BE2C (cell line): ENCODE data around the gene DHDH.

Experiments used
- DNase-seq: peaks from one replicate; pipeline ENCODE4 v3.0.0-alpha.2; 2020
- H3K27me3 ChIP-seq: fragments of 250-450 bp; sonication (Bioruptor Pico); 2 replicates; pipeline ENCODE4 v1.5.1; 2020; ENCODE audit warnings: mild to moderate bottlenecking
- H3K36me3 ChIP-seq: fragments of 250-450 bp; sonication (Bioruptor Pico); 2 replicates; pipeline ENCODE4 v1.5.1; 2020; ENCODE audit warnings: mild to moderate bottlenecking
- H3K4me1 ChIP-seq: fragments of 250-450 bp; sonication (Bioruptor Pico); 2 replicates; pipeline ENCODE4 v1.5.1; 2020
- H3K4me3 ChIP-seq: 2 replicates; pipeline ENCODE4 v1.5.1; 2011; ENCODE audit warnings: low read depth, low read length
- H3K9me3 ChIP-seq: fragments of 250-450 bp; sonication (Bioruptor Pico); 2 replicates; pipeline ENCODE4 v1.5.1; 2020
- CTCF ChIP-seq: IDR thresholded peaks from 2 replicates; pipeline ENCODE4 v1.5.1; 2012; ENCODE audit warnings: mild to moderate bottlenecking, low read depth, low read length

DHDH gene

DNA sequence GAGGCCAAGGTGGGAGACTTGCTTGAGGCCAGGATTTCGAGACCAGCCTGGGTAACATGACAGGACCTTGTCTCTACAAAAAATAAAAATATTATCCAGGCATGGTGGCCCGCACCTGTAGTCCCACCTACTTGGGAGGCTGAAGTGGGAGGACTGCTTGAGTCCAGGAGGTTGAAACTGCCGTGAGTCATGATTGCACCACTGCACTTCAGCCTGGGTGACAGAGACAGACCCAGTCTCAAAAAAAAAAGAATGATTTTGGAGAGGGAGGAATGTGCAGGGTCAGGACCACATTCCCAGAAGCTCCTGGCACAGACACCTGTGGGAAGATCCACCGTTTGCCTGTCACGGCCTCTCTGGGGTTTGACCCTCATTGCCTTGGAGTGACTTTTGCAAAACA lies 11.9 kb downstream of the DHDH start:
- DNase-seq: no peak
- no peak for TF ChIP-seq CTCF
- H3K4me1 ChIP-seq: no peaks in the 10 kb centered on the region
- H3K36me3 ChIP-seq: no peaks in the 10 kb centered on the region
- no peaks in the 10 kb centered on the region for H3K27me3 ChIP-seq
- no peaks in the 10 kb centered on the region for H3K9me3 ChIP-seq
- no peak overlapping the region for H3K4me3 ChIP-seq

DNA sequence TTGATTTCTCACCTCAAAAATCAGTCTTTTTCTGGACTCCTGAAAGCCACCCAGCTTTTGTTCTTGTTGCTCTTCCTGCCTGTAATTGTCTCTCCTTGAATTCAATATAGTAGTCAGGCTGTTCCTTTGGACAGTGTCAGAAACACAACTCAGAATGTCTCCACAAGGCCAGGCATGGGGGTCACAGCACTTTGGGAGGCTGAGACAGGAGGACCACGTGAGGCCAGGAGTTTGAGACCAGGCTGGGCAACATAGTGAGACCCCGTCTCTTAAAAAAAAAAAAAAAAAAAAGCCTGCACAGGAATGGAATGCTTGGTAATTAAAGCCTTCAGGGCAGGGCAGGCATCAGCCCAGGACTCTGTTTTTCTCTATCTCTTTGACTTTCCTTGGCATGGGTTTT lies 12.3 kb downstream of the DHDH start:
- no peak for TF ChIP-seq CTCF
- H3K9me3 ChIP-seq: no peaks in the 10 kb centered on the region

DNA sequence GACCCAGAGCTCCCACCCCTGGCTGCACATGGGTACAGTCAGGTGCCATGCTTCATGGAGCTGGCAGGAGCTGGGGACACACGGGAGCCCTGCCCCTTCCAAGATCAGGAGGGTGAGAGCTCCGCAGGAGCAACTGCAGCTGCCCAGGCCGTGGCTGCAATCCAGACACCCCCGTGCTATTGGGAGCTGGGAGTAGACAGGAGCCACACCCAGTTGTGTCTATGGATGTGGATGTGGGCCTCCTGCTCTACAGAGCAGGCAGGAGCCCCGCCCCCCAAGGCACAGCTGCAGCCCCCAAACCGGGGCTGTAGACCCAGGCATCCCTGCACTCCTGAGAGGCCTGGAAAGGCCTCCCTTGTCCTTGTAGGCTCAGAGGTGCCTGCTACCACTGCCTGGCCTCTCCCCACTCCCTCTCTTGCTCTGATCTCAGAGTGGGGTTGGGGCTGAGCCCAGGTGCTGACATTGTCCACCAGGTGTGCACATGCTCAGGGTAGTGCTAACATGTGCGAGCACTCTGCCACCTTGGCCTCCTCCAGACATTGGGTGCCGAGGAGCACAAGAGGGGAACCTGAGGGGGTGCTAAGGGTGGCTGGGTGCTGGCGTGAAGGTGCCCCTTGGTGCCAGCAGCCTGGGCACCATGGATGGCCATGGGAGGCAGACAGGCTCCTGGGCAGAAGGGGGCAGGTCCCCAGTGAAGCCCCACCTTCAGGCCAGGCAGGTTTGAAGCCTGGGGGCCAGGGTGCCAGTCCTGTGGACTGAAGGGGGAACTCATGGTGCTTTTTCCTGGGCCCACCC lies 13.2 kb downstream of the DHDH start:
- H3K9me3 ChIP-seq: no peaks in the 10 kb centered on the region
- no peak for DNase-seq
- TF ChIP-seq CTCF: no peak
- no peaks in the 10 kb centered on the region for H3K36me3 ChIP-seq
- no peaks in the 10 kb centered on the region for H3K4me1 ChIP-seq
- H3K4me3 ChIP-seq: no peak overlapping the region
- no peaks in the 10 kb centered on the region for H3K27me3 ChIP-seq

More for the DNA sequence above, 12.3 kb downstream of the DHDH start:
- DNase-seq: no peak
- H3K4me1 ChIP-seq: no peaks in the 10 kb centered on the region
- H3K4me3 ChIP-seq: no peak overlapping the region
- no peaks in the 10 kb centered on the region for H3K36me3 ChIP-seq
- H3K27me3 ChIP-seq: no peaks in the 10 kb centered on the region

- no peaks in the 10 kb centered on the region for H3K9me3 ChIP-seq
- H3K4me1 ChIP-seq: no peaks in the 10 kb centered on the region
- H3K27me3 ChIP-seq: no peaks in the 10 kb centered on the region
- no peak for TF ChIP-seq CTCF
- DNase-seq: no peak
- no peak overlapping the region for H3K4me3 ChIP-seq
- no peaks in the 10 kb centered on the region for H3K36me3 ChIP-seq
Observed at GRCh38 chr19:48947258-48947542, 13.7 kb downstream of the DHDH start.

DNA sequence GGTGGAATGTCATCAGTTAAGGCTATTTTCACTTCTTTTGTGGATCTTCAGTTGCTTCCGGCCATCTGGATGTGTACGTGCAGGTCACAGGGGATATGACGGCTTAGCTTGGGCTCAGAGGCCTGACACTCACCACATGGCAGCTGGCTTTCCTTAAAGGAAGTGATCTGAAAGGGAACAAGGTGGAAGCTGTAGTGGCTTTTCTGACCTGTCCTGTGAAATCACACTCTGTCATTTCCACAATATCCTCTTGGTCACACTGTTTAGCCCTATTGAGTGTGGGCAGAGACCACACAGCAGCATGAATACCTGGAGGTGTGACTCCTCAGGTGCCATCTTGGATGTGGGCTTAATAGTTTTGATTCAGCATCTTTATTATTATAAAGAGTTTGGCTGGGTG lies 16.7 kb downstream of the DHDH start:
- Histone ChIP-seq H3K4me3 (no peak overlapping the region), H3K4me1 (no peaks in the 10 kb centered on the region), H3K27me3 (no peaks in the 10 kb centered on the region), H3K36me3 (no peaks in the 10 kb centered on the region), H3K9me3 (no peaks in the 10 kb centered on the region)
- TF ChIP-seq CTCF: no peak
- no peak for DNase-seq

- H3K4me3 ChIP-seq: no peak overlapping the region
- no peaks in the 10 kb centered on the region for H3K4me1 ChIP-seq
- no peaks in the 10 kb centered on the region for H3K27me3 ChIP-seq
- DNase-seq: no peak
- no peaks in the 10 kb centered on the region for H3K9me3 ChIP-seq
- no peak for TF ChIP-seq CTCF
- no peaks in the 10 kb centered on the region for H3K36me3 ChIP-seq
Observed at GRCh38 chr19:48950830-48951519, 17.5 kb downstream of the DHDH start.
